Skeletal muscle tissue (tissue), 4 donors: ENCODE measurements around the gene OCSTAMP. TPM values are rescaled to one million over a fixed set of nuclear protein-coding genes. Genes with fewer than 3 reads are reported as not detected.

Experiments
- H3K27ac ChIP-seq: one replicate; pipeline ENCODE4 v1.7.0; 2013; ENCODE audit warnings: mild to moderate bottlenecking, low read depth, low read length, inconsistent platforms
- H3K27me3 ChIP-seq, 3 donors: one replicate each; pipeline ENCODE4 v1.7.0; 2013; ENCODE audit warnings: low read length in 3 of 3; ENCODE audit not compliant: control insufficient read depth in 3 of 3, insufficient read depth in 3 of 3
- H3K36me3 ChIP-seq, 3 donors: one replicate each; pipeline ENCODE4 v1.7.0; 2013; ENCODE audit warnings: low read length in 3 of 3; ENCODE audit not compliant: control insufficient read depth in 3 of 3, insufficient read depth in 3 of 3
- H3K4me1 ChIP-seq, 3 donors: one replicate each; pipeline ENCODE4 v1.7.0; 2013; ENCODE audit warnings: low read length in 3 of 3, mild to moderate bottlenecking in 3 of 3; ENCODE audit not compliant: control insufficient read depth in 3 of 3, insufficient read depth in 3 of 3
- H3K4me3 ChIP-seq, 3 donors: one replicate each; pipeline ENCODE4 v1.7.0; 2013; ENCODE audit warnings: low read length in 3 of 3
- H3K9ac ChIP-seq, 3 donors: one replicate each; pipeline ENCODE4 v1.7.0; 2013; ENCODE audit warnings: low read length in 3 of 3, mild to moderate bottlenecking in 3 of 3, moderate library complexity in 2 of 3, low read depth in 1 of 3
- H3K9me3 ChIP-seq, 3 donors: one replicate each; pipeline ENCODE4 v1.7.0; 2013; ENCODE audit warnings: low read length in 3 of 3; ENCODE audit not compliant: control insufficient read depth in 3 of 3
- total RNA-seq: library from RNA; depleted of rRNA; stranded (reverse); fragments of >200 nt; gene quantifications from one replicate; pipeline ENCODE4 v1.2.3, GENCODE V29; 2014
- donor health status: Osteomylitis.

OCSTAMP gene
- total RNA-seq, 1 donor from 2014 or later: not detected

DNA sequence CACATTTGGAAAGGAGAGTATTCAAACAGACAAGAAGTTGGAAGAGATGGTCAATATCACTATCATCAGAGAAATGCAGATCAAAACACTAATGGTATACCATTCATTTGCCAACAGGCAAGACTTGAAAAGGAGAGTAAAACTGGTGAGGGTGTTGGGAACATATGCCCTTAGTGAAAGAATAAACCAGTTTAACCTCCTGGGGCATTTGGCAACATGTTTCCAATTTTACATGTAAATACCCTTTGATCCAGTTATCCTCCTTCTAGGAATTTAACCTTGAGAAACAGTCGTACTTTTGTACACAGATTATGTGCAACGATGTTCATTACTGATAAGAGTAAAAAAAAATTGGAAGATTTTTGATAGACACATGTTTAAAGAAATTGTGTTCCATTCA is 34.1 kb upstream of the OCSTAMP start:
- Histone ChIP-seq H3K36me3 (no peaks in the 10 kb centered on the region), H3K27ac (no peak overlapping the region), H3K27me3 (no peaks in the 10 kb centered on the region), H3K4me1 (no peaks in the 10 kb centered on the region), H3K4me3 (no peak overlapping the region), H3K9me3 (no peaks in the 10 kb centered on the region), H3K9ac (no peak overlapping the region)

GRCh38 chr20:46583411-46584214 is 33.2 kb upstream of the OCSTAMP start:
- no peaks in the 10 kb centered on the region for H3K36me3 ChIP-seq

GRCh38 chr20:46582648-46583047 is 32.2 kb upstream of the OCSTAMP start:
- no peaks in the 10 kb centered on the region for H3K36me3 ChIP-seq
- no peak overlapping the region for H3K27ac ChIP-seq
- no peak overlapping the region for H3K4me3 ChIP-seq
- H3K9me3 ChIP-seq: no peaks in the 10 kb centered on the region
- no peak overlapping the region for H3K9ac ChIP-seq
- H3K27me3 ChIP-seq: no peaks in the 10 kb centered on the region
- H3K4me1 ChIP-seq: no peaks in the 10 kb centered on the region

More at GRCh38 chr20:46583411-46584214, 33.2 kb upstream of the OCSTAMP start:
- Histone ChIP-seq H3K9me3 (no peaks in the 10 kb centered on the region), H3K4me1 (no peaks in the 10 kb centered on the region), H3K9ac (no peak overlapping the region), H3K27ac (no peak overlapping the region), H3K27me3 (no peaks in the 10 kb centered on the region), H3K4me3 (no peak overlapping the region)

DNA sequence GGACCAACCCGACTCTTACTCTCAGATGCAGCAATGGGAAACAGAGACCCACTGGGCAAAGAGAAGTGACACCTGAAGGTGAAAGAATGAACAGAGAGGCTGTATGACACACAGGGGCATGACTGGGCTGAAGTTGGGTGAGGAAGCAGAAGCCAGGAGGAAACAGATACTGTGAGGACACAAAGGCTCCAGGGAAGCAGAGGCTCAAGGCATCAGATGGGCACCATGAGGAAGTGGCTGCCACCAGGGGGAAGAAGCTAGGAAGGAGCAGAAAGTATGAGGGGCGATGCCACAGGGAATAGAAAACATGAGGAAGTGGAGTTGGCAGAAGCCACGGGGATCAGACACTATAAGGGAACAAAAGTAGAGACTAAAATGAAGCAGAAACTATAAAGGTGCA is 30.9 kb upstream of the OCSTAMP start:
- no peak overlapping the region for H3K9ac ChIP-seq
- H3K27me3 ChIP-seq: no peaks in the 10 kb centered on the region
- no peak overlapping the region for H3K4me3 ChIP-seq
- H3K36me3 ChIP-seq: no peaks in the 10 kb centered on the region
- H3K9me3 ChIP-seq: no peaks in the 10 kb centered on the region
- no peaks in the 10 kb centered on the region for H3K4me1 ChIP-seq
- H3K27ac ChIP-seq: no peak overlapping the region

DNA sequence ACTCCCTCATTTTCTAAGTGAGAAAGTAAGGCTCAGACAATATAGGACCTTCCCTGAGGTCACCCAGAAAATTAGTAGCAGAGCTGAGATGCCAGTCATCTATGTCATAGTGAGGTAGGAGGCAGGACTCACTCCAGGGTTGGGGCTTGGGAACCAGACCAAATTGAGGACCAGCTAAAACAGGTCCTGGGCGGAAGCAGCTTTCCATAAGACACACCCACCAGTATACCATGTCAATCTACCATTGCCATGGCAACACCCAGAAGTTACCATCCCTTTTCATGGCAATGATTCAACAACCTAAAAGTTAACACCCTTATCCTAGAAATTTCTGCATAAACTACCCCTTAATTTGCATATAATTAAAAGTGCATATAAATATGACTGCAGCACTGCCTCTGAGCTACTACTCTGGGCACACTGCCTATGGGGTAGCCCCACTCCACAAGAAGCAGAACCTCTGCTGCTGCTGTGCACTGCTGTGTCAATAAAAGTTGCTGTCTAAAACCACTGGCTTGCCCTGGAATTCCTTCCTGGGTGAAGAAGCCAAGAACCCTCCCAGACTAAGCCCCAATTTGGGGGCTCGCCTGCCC is 30.3 kb upstream of the OCSTAMP start:
- H3K36me3 ChIP-seq: no peaks in the 10 kb centered on the region
- H3K27ac ChIP-seq: no peak overlapping the region
- H3K9ac ChIP-seq: no peak overlapping the region
- no peaks in the 10 kb centered on the region for H3K9me3 ChIP-seq
- H3K27me3 ChIP-seq: no peaks in the 10 kb centered on the region
- H3K4me1 ChIP-seq: no peaks in the 10 kb centered on the region
- H3K4me3 ChIP-seq: no peak overlapping the region

- Histone ChIP-seq H3K36me3 (no peaks in the 10 kb centered on the region), H3K4me3 (no peak overlapping the region), H3K27me3 (no peaks in the 10 kb centered on the region), H3K27ac (no peak overlapping the region), H3K9ac (no peak overlapping the region), H3K9me3 (no peaks in the 10 kb centered on the region), H3K4me1 (no peaks in the 10 kb centered on the region)
Measured at GRCh38 chr20:46578745-46579144, 28.3 kb upstream of the OCSTAMP start.

GRCh38 chr20:46576774-46577395 is 26.4 kb upstream of the OCSTAMP start:
- Histone ChIP-seq H3K9me3 (no peaks in the 10 kb centered on the region), H3K27me3 (no peaks in the 10 kb centered on the region), H3K36me3 (no peaks in the 10 kb centered on the region), H3K4me1 (peaks cover 0 to 5% (median 2%) of the 10 kb centered on the region in 3 donors), H3K4me3 (no peak overlapping the region), H3K27ac (no peak overlapping the region), H3K9ac (no peak overlapping the region)

DNA sequence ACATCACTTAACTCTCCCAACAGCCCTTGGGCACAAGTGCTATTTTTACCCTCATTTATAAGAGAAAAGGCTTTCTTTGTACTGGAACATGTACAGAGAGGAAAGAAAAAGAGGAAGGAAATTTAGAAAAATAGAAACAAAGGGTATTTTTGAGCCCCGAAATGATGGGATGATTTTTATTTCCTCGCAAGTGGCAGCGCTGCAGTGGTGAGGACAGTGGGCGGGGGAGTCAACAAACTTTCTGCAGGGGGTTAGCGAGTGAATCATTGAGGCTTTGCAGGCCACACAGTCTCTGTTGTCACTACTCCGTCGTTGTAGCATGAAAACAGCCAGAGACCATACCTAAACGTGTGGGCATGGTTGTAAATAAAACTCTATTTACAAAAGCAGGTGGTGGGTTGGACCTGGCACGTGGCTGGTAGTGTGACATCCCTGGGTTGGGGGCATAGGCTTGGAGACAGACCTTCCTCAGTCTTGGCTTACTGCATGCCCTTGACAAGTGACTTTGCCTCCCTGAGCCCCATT is 25.5 kb upstream of the OCSTAMP start:
- no peak overlapping the region for H3K9ac ChIP-seq
- no peaks in the 10 kb centered on the region for H3K9me3 ChIP-seq
- H3K4me3 ChIP-seq: no peak overlapping the region
- no peaks in the 10 kb centered on the region for H3K27me3 ChIP-seq
- H3K4me1 ChIP-seq: peaks cover 0 to 7% (median 2%) of the 10 kb centered on the region in 3 donors
- no peaks in the 10 kb centered on the region for H3K36me3 ChIP-seq
- no peak overlapping the region for H3K27ac ChIP-seq

- Histone ChIP-seq H3K9me3 (no peaks in the 10 kb centered on the region), H3K4me3 (no peak overlapping the region), H3K27me3 (no peaks in the 10 kb centered on the region), H3K36me3 (no peaks in the 10 kb centered on the region), H3K4me1 (peaks cover 0 to 7% (median 2%) of the 10 kb centered on the region in 3 donors), H3K27ac (no peak overlapping the region), H3K9ac (no peak overlapping the region)
Measured at GRCh38 chr20:46575394-46575793, 24.9 kb upstream of the OCSTAMP start.
